MM.1S (cell line): Measurements from ENCODE around the gene NRXN3.

Experiments
- DNase-seq: peaks from one replicate; pipeline ENCODE4 v3.0.0-alpha.2; 2015
- H2AFZ ChIP-seq: fragments of 300-600 bp; sonication (generic); 2 replicates; pipeline ENCODE4 v1.6.0; 2016; ENCODE audit warnings: antibody characterized with exemption, low read length
- H3F3A ChIP-seq: fragments of 300-600 bp; sonication (generic); 2 replicates; pipeline ENCODE4 v1.6.1; 2016; ENCODE audit warnings: mild to moderate bottlenecking, antibody characterized with exemption, low read length, moderate library complexity, mixed read lengths; ENCODE audit not compliant: insufficient read depth
- H3K27ac ChIP-seq: fragments of 300-600 bp; sonication (generic); 2 replicates; pipeline ENCODE4 v1.5.1; 2016; ENCODE audit warnings: mild to moderate bottlenecking, low read length
- H3K27me3 ChIP-seq: fragments of 300-600 bp; sonication (generic); replicated peaks from 2 replicates; pipeline ENCODE4 v1.6.0; 2016; ENCODE audit warnings: low read length; ENCODE audit not compliant: insufficient read depth
- H3K36me3 ChIP-seq: fragments of 300-600 bp; sonication (generic); replicated peaks from 2 replicates; pipeline ENCODE4 v1.6.1; 2016; ENCODE audit warnings: mild to moderate bottlenecking, low read length, mixed read lengths; ENCODE audit not compliant: insufficient read depth
- H3K4me1 ChIP-seq: fragments of 300-600 bp; sonication (generic); 2 replicates; pipeline ENCODE4 v1.6.1; 2016; ENCODE audit warnings: low read length, mixed read lengths
- H3K4me2 ChIP-seq: fragments of 300-600 bp; sonication (generic); 2 replicates; pipeline ENCODE4 v1.6.0; 2016; ENCODE audit warnings: low read depth, low read length
- H3K4me3 ChIP-seq: fragments of 300-600 bp; sonication (generic); 2 replicates; pipeline ENCODE4 v1.5.1; 2016; ENCODE audit warnings: low read length, mixed read lengths
- H3K79me2 ChIP-seq: fragments of 300-600 bp; sonication (generic); 2 replicates; pipeline ENCODE4 v1.6.1; 2016; ENCODE audit warnings: mixed run types, low read length, mixed read lengths
- H3K9ac ChIP-seq: fragments of 300-600 bp; sonication (generic); 2 replicates; pipeline ENCODE4 v1.6.1; 2016; ENCODE audit warnings: low read length, mixed read lengths
- H3K9me2 ChIP-seq: fragments of 300-600 bp; sonication (generic); replicated peaks from 2 replicates; pipeline ENCODE4 v1.6.1; 2016; ENCODE audit warnings: mild to moderate bottlenecking, low read length, mixed read lengths; ENCODE audit not compliant: insufficient read depth
- H3K9me3 ChIP-seq: fragments of 300-600 bp; sonication (generic); replicated peaks from 2 replicates; pipeline ENCODE4 v1.6.1; 2016; ENCODE audit warnings: mild to moderate bottlenecking, low read length, mixed read lengths; ENCODE audit not compliant: insufficient read depth
- H4K20me1 ChIP-seq: fragments of 300-600 bp; sonication (generic); 2 replicates; pipeline ENCODE4 v1.6.1; 2016; ENCODE audit warnings: mild to moderate bottlenecking, low read length, moderate library complexity, mixed read lengths; ENCODE audit not compliant: insufficient read depth
- EZH2 ChIP-seq: fragments of 300-600 bp; sonication (generic); optimal IDR thresholded peaks from 2 replicates; pipeline ENCODE3; 2017; ENCODE audit warnings: low read depth, mild to moderate bottlenecking, antibody characterized with exemption, low read length, mixed read lengths
- EZH2phosphoT487 ChIP-seq: fragments of 300-600 bp; sonication (generic); IDR thresholded peaks from 2 replicates; pipeline ENCODE4 v1.6.1; 2018; ENCODE audit warnings: antibody characterized with exemption, low read length
- TF ChIP-seq, protein P1 (sequence below): fragments of 300-600 bp; sonication (generic); IDR thresholded peaks from 2 replicates; pipeline ENCODE4 v1.5.1; 2016; ENCODE audit warnings: antibody characterized with exemption, low read length, mixed read lengths

NRXN3 gene

DNA sequence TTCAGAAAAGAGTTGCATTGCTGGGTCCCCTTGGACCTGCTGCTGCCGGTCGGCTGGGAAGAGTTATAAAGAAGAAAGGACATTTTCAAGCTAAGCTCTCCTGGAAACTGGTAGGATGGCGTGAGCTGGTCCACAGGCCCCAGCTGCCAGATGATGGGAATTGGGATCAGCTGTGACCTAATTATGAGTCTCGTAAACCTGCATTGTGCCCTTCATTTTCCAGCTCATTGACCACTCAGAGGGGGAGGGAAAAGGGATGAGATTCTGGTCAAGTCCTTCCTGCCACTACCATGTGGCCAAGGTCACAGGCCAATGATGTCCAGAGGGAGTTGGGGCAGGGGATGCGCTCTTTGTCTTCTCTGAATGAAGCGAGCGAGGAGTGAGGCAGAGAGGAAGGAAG is 320.9 kb downstream of the NRXN3 start:
- no peaks in the 10 kb centered on the region for H3K79me2 ChIP-seq
- no peaks in the 10 kb centered on the region for H3K36me3 ChIP-seq
- no peaks in the 10 kb centered on the region for H3F3A ChIP-seq
- TF ChIP-seq, protein P1, sequence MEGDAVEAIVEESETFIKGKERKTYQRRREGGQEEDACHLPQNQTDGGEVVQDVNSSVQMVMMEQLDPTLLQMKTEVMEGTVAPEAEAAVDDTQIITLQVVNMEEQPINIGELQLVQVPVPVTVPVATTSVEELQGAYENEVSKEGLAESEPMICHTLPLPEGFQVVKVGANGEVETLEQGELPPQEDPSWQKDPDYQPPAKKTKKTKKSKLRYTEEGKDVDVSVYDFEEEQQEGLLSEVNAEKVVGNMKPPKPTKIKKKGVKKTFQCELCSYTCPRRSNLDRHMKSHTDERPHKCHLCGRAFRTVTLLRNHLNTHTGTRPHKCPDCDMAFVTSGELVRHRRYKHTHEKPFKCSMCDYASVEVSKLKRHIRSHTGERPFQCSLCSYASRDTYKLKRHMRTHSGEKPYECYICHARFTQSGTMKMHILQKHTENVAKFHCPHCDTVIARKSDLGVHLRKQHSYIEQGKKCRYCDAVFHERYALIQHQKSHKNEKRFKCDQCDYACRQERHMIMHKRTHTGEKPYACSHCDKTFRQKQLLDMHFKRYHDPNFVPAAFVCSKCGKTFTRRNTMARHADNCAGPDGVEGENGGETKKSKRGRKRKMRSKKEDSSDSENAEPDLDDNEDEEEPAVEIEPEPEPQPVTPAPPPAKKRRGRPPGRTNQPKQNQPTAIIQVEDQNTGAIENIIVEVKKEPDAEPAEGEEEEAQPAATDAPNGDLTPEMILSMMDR = no peak
- TF ChIP-seq EZH2 = no peak
- TF ChIP-seq EZH2phosphoT487 = no peak
- H4K20me1 ChIP-seq = no peaks in the 10 kb centered on the region
- no peaks in the 10 kb centered on the region for H3K27me3 ChIP-seq
- H2AFZ ChIP-seq = no peak overlapping the region
- H3K4me3 ChIP-seq = no peak overlapping the region
- no peaks in the 10 kb centered on the region for H3K9me2 ChIP-seq
- no peak overlapping the region for H3K27ac ChIP-seq
- DNase-seq = no peak
- no peak overlapping the region for H3K4me2 ChIP-seq
- no peaks in the 10 kb centered on the region for H3K4me1 ChIP-seq
- no peaks in the 10 kb centered on the region for H3K9me3 ChIP-seq
- no peak overlapping the region for H3K9ac ChIP-seq

DNA sequence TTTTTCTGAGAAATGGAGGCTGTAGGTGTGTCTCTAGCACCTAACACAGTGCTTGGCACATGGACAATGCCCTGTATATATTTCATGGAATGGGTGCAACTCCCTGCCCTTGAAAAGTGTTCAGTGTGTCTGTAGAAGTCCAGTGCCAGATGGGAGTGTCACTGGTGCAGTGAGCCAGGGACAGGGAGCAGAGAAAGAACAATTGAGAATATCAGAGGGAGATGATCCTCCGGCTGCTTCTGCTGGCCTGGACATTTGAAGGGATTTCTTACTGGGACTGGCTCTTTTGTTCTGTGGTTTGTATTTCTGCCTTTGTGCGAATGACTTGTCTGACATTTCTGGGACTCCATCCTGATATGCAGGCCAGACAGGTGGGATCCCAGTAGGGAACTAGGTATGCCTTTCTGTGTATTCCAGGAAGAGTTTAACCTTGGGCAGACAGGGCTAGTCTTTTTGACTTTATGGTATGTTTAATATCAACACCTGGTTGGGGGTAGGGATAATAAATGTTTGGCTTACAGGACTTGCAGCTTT is 328.0 kb downstream of the NRXN3 start:
- Histone ChIP-seq H3K27ac (no peak overlapping the region), H3K27me3 (no peaks in the 10 kb centered on the region), H3K9ac (no peak overlapping the region), H3K9me2 (no peaks in the 10 kb centered on the region), H3K79me2 (no peaks in the 10 kb centered on the region), H4K20me1 (no peaks in the 10 kb centered on the region), H3K4me3 (no peak overlapping the region), H3K9me3 (no peaks in the 10 kb centered on the region), H3K4me2 (no peak overlapping the region), H2AFZ (no peak overlapping the region), H3F3A (no peaks in the 10 kb centered on the region), H3K4me1 (no peaks in the 10 kb centered on the region), H3K36me3 (no peaks in the 10 kb centered on the region)
- TF ChIP-seq EZH2phosphoT487 (no peak), EZH2 (no peak)
- TF ChIP-seq, protein P1 = no peak
- DNase-seq = no peak

DNA sequence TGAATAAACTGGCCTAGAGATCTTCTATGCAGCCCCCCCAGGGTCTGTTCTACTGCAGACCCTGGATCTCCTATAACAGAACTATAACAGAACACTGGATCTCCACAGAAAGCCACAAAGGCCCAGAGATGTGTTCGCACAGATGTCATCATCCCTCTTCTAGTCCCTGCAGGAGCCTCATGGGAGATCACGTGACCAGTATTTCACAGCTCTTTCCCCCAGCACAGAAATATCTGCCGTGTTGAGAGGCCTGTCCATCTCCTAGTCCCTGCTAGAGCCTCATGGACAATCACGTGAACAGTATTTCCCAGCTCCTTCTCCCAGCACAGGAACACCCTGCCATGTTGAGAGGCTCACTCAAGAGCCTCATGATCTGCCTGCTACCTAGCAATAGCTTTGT is 331.7 kb downstream of the NRXN3 start:
- Histone ChIP-seq H3K4me1 (no peaks in the 10 kb centered on the region), H4K20me1 (no peaks in the 10 kb centered on the region), H3K27ac (no peak overlapping the region)

More for the DNA sequence above, 331.7 kb downstream of the NRXN3 start:
- H3K4me3 ChIP-seq = no peak overlapping the region
- TF ChIP-seq EZH2phosphoT487 (no peak), EZH2 (no peak)
- TF ChIP-seq, protein P1 = no peak
- no peaks in the 10 kb centered on the region for H3K27me3 ChIP-seq
- no peak for DNase-seq
- no peak overlapping the region for H3K9ac ChIP-seq
- no peaks in the 10 kb centered on the region for H3K79me2 ChIP-seq
- no peak overlapping the region for H3K4me2 ChIP-seq
- H3K9me2 ChIP-seq = no peaks in the 10 kb centered on the region
- H2AFZ ChIP-seq = no peak overlapping the region
- no peaks in the 10 kb centered on the region for H3K9me3 ChIP-seq
- H3F3A ChIP-seq = no peaks in the 10 kb centered on the region
- H3K36me3 ChIP-seq = no peaks in the 10 kb centered on the region
